GM21825 (cell line): Measurements from ENCODE around the gene ARHGAP27.

Source experiments
- ATAC-seq: cut with Tn5 transposase; IDR thresholded peaks from one replicate; pipeline ENCODE4 v1.9.1; 2021; ENCODE audit warnings: mild to moderate bottlenecking, moderate library complexity; ENCODE audit not compliant: unreplicated experiment

ARHGAP27 gene

GRCh38 chr17:45388604-45389325 is 43.9 kb downstream of the ARHGAP27 start:
- ATAC-seq: no peak

- no peak for ATAC-seq
Observed at GRCh38 chr17:45387739-45388138, 44.9 kb downstream of the ARHGAP27 start.

DNA sequence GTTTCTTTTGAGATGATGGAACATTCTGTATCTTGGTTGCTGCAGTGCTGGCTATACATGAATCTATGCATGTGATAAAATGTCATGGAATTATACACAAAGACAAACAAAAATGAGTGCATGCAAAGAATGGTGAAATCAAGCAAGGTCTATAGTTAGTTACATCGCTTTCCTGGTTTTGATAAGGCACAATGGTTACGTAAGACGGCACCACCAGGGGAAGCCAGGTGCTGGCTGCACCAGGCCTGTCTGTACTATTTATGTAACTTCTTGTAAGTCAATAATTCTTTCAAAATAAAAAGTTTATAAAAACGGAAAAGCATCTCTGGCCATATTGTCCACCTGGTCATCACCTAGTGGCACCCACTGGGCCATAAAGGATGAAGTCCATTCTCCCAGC is 46.5 kb downstream of the ARHGAP27 start:
- no peak for ATAC-seq

DNA sequence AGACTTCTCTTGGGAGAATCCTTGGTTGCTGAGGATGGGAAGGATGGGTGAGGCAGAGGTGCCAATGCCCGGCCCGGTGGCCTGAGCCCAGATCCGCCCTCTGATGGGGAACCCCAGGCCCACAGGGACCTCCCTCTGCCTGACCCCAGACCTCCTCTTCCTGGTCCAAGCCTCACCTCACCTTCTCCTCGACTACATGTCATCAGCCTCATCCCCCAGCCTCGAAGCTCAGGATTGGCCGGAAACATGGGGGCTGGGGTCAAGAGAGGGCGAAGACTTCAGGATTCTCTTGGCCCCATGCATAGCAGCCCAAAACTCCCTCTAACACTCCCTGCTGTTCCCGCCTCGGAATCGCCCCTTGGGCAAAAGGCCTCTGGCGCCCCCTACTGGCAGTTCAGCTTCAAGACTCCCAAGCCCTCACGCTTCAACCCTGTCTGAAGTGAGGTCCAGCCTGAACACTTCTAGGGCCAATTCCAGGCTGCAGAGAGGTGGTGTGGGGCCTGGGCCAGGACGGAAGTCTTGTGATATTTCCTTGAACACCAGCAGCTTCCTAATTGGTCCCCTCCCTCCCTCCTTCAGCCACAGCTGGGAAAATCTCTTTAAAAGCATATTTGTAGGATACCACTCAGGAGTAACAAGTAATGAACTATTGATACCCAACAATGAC is 47.2 kb downstream of the ARHGAP27 start:
- no peak for ATAC-seq

- ATAC-seq: no peak
Observed at GRCh38 chr17:45384789-45385262, 47.8 kb downstream of the ARHGAP27 start.

DNA sequence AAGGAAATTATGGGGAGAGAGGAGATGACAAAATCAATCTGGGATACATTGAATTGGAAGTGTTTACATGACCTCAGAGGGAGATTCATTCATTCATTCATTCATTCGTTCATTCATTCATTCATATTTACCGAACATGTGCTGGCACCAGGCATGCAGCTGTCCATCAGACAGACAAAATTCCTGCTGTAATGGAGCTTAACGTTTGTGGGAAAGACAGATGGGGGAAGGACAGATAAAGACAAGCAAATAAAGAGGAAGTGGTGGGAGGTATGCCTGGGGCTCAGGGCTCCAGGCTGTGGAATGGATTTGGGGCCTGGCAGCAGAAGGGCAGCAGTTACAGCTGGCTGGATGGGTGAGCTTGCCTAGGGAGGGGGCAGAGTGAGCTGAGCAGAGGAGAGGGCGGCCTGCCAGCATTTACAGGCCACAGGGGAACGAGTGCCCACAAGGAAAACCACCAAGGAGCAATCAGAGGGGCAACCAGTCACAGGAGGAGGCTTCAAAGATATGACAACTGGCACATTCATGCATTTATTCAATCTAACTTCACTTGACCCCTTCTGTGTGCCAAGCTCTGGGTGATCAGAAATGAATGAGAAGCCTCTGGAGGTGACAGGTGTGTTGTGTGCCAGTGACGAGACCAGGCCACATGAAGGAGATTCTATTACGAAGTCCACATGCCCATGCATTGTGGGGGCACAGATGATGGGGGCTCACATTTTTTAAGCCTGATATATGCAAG is 48.5 kb downstream of the ARHGAP27 start:
- no peak for ATAC-seq

DNA sequence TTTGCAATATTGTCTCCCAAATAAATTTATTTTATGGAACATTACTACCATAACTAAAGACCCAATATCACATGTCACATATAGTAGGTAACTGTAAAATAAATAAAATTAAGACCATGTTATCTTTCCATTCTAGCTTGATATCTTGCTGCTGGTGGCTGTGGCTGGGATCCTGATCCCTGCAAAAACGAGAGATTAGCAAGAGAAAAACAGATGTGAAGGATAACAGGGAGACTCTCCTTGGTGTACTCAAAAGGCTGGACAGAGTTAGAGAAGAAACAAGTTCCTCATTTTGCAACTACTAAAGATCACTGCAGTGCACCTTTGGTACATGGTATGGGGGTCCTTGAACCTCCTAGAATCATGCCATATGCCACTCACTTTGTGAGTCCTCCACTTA is 49.7 kb downstream of the ARHGAP27 start:
- ATAC-seq: no peak

GRCh38 chr17:45382226-45382625 is 50.4 kb downstream of the ARHGAP27 start:
- ATAC-seq: no peak

GRCh38 chr17:45380991-45381390 is 51.7 kb downstream of the ARHGAP27 start:
- ATAC-seq: no peak

- ATAC-seq: no peak
Observed at GRCh38 chr17:45380046-45380765, 52.5 kb downstream of the ARHGAP27 start.

DNA sequence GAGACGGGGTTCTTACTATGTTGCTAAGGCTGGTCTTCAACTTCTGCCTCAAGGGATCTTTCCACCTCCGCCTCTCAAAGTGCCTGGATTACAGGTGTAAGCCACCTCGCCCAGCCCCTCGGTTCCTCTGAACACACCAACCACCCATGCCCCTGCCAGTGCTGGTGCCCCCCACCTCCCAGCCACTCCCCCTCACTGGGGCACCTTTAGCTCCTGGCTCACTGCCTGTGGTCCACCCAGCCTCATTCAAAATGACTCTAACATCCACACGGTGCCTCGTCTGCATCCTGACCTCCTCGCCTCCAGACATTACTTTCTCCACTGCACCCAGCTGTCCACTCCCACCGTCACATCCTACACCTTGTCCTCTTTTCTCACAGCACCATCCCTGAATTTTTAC is 55.3 kb downstream of the ARHGAP27 start:
- ATAC-seq: no peak

DNA sequence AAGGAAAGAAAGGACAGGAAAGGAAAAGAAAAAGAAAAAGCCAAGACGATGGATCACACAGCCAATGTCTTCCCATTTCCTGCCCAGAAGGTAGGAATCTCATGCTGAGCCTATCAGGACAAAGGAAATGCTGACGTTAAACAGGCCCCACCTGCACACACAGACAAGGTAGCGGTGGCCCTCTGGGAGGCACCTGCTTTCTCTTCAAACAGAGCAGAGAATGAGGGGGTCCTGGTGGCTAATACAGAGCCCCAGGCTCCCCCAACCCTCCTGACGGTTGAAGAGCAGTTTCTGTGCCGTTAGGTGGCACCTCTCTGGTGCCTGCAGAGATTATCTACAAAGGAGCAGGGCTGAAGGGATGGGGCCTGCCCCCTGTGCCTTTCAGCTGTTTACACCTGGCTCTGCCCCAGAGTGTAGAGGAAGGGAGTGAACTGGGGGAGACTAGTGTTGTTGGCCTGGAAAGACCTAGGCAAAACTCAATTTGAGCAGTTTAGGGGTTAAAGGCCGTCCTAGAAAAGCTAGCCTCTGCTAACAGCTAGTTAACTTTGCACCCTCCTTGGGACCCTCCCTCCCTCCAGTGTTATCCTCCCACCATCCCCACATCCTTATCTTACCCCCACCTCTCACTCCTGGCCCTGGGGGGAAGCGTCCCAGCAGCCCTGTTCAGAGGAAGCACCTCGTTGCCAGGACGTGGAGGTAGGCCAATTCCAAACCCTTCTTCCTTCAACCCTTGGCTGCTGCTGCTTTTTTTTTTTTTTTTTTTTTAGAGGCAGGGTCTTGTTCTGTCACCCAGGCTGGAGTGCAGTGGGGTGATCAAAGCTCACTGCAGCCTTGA is 56.3 kb downstream of the ARHGAP27 start:
- no peak for ATAC-seq

DNA sequence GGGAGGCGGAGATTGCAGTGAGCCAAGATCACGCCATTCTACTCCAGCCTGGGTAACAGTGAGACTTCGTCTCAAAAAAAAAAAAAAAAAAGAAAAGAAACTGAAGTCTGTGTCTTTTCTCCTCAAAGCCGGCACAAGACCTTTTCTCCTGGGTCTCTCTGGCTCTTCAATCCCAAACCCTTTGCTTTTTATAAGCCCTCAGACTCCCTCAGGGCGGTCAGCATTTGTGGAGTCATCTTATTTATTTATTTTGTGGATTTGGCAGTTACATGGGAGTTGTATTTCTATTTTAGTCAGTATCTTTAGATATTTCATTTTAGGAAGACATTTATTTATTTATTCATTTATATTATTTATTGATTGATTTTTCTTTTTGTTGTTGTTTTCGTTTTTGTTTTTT is 58.2 kb downstream of the ARHGAP27 start:
- ATAC-seq: no peak

- ATAC-seq: no peak
Observed at GRCh38 chr17:45372325-45372869, 60.3 kb downstream of the ARHGAP27 start.

DNA sequence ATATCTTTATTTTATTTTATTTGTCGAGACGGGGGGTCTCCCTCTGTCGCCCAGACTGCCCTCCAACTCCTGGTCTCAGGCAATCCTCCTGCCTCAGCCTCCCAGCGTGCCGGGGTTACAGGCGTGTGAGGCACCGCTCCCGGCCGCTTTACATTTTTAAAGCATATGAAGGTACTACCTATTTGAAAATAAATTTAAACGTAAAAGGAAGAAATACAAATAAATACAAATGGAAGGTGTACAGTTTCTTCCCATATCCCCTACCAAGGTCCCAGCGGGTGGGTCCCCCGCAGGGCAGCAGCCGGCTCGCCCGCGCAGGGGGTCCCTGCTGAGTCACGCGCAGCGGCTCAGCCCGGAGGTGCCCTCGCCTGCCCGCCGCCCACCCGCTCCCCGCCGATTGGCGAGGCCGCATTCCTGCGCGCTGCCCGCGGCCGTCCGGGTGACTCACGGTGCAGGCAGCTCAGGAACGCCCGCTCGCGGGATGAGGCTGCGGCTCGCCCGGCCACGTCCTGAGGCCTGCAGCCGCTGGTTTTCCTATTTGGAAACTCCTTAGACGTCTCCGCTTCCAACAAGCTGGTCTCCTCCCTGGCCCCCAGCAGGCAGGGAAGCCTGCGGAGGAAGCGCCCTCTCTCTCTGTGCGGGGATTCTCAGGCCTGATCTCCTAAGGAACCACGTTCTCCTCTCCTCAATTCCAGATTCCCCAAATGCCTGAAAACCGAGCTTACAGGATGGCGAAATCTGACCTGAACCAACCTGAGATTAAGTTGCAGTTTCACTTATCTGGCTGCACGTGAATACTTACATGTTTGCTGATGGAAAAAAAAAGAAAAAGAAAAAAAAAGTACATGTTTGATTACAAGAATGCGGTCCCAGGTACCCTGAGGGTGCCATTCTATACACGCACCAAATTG is 61.0 kb downstream of the ARHGAP27 start:
- ATAC-seq: no peak

DNA sequence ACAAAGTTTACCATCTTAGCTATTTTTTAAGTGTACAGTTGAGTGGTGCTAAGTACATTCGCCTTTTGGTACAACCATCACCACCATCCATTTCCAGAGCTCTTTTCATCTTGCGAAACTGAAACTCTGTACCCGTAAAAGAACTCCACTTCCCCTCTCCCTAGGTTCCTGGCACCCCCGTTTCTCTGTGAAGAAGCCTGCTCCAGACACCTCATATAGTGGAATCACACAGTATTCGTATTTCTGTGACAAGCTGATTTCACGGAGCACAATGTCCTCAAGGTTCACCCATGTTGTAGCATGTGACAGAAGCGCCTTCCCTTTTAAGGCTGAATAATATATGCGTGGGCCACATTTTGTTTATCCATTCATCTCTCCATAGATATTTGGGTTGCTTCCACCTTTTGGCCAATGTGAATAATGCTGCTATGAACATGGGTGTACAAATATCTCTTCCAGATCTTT is 61.7 kb downstream of the ARHGAP27 start:
- no peak for ATAC-seq

DNA sequence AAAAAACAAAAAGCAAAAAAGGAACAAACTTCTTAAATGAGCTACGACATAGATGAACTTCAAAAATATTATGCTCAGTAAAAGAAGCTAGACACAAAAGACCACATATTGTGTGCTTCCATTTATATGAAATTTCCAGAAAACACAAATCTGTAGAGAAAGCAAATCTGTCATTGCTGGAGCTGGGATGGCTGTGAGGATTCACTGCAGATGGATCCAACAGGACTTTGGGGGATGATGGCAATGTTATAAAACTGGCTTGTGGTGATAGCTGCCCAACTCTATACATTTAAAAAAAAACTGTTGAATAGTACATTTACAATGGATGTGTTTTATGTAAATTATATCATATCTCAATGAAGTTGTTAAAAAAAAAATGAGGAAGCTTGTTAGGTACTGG is 63.2 kb downstream of the ARHGAP27 start:
- no peak for ATAC-seq

DNA sequence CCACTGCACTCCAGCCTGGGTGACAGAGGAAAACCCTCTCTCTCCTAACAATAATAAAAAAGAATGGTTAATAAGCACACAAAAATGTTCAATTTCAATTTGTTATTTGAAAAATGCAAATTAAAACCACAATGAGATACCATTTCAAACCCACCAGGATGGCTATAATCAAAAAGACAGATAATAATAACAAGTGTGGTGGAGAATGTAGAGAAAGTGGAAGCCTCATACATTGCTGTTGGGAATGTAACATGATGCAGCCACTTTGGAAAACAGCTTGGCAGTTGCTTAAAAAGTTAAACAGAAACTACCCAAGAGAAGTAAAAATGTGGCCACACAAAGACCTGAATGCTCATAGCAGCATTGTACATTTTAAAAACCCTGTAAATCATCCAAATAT is 64.0 kb downstream of the ARHGAP27 start:
- no peak for ATAC-seq

GRCh38 chr17:45367216-45367615 is 65.5 kb downstream of the ARHGAP27 start:
- no peak for ATAC-seq
